Right lobe of liver (tissue), 6 donors: ENCODE measurements around the gene NABP2. TPM values are rescaled to one million over a fixed set of nuclear protein-coding genes. Genes with fewer than 3 reads are reported as not detected.

Source experiments
- ATAC-seq, 4 donors: fragments of 200-7000 bp; cut with Tn5 transposase; one replicate each; pipeline ENCODE4 v1.9.1; 2020; ENCODE audit warnings: mild to moderate bottlenecking in 4 of 4, moderate library complexity in 4 of 4
- DNase-seq, 3 donors: peaks; one replicate each; pipeline ENCODE4 v3.0.0-alpha.2; 2020
- H3K27ac ChIP-seq, 3 donors: fragments of 200-600 bp; one replicate each; pipeline ENCODE4 v1.8.0; 2022
- H3K27me3 ChIP-seq, 2 donors: fragments of 200-600 bp; one replicate each; pipeline ENCODE4 v1.8.0; 2022
- H3K36me3 ChIP-seq, 4 donors: fragments of 200-600 bp; sonication (generic) in 1 of 4; one replicate each; pipeline versions ENCODE4 v1.5.1 to v1.8.0; 2017 to 2022; ENCODE audit warnings: control low read depth in 1 of 4
- H3K4me1 ChIP-seq, 4 donors: fragments of 200-600 bp; sonication (generic) in 1 of 4; one replicate each; pipeline versions ENCODE4 v1.5.1 to v1.8.0; 2017 to 2022; ENCODE audit warnings: control low read depth in 1 of 4
- H3K4me3 ChIP-seq, 3 donors: fragments of 200-600 bp; one replicate each; pipeline ENCODE4 v1.8.0; 2022
- H3K9me3 ChIP-seq, 4 donors: fragments of 200-600 bp; sonication (generic) in 1 of 4; one replicate each; pipeline versions ENCODE4 v1.5.1 to v1.8.0; 2017 to 2022; ENCODE audit warnings: control low read depth in 1 of 4
- CTCF ChIP-seq, 4 donors: fragments of 200-600 bp in 3 of 4; fragments of 450-650 bp in 1 of 4; IDR thresholded peaks; one replicate each; pipeline versions ENCODE4 v1.5.1 to v1.8.0; 2016 to 2022; ENCODE audit warnings: antibody characterized with exemption in 4 of 4, mild to moderate bottlenecking in 2 of 4
- POLR2A ChIP-seq: fragments of 450-650 bp; IDR thresholded peaks from one replicate; pipeline ENCODE4 v1.6.1; 2017; ENCODE audit warnings: antibody characterized with exemption, mild to moderate bottlenecking
- WGBS: methylation state at CpG from one replicate; pipeline ENCODE4 v1.1.6; 2018; ENCODE audit warnings: low coverage, low lambda C conversion rate; ENCODE audit not compliant: insufficient coverage; ENCODE audit errors: missing lambda C conversion rate; 5-methylcytosine and 5-hydroxymethylcytosine counted together
- intact Hi-C, 2 donors: fragments of 100-400 bp; cut with DNase I; formaldehyde crosslinking; loops; one replicate each; pipeline versions ENCODE4 v1.11.2 to v1.14.1; 2022
- total RNA-seq, 6 experiments: library from RNA; depleted of rRNA in 2 of 6; stranded (reverse); fragments of >200 nt in 2 of 6; fragmentation: NEBNext Ultra II Directional in 3 of 6; extraction: Animal tissue kit (Norgen Biotek cat#: 25700) in 3 of 6; gene quantifications; one replicate each; pipeline versions ENCODE4 v1.1.0 to v1.2.4, GENCODE V29; 2016 to 2023
- donor health status: DM: no; HTN: yes; CAD: no.
- donor health status: DM: no; HTN: no; CAD: no.
- donor health status: DM: no; HTN: no; CAD: no.
- donor health status: DM: no; HTN: yes; CAD: no.
- donor health status: DM: no; HTN: yes; CAD: no.

The NABP2 gene
- total RNA-seq, 6 experiments from 2014 or later, result 10.3 to 24.3 (median 14.8) TPM

- Histone ChIP-seq H3K27ac (no peak overlapping the region), H3K4me1 (no peaks in the 10 kb centered on the region), H3K27me3 (no peaks in the 10 kb centered on the region), H3K36me3 (peaks cover 0 to 88% (median 38%) of the 10 kb centered on the region in 4 donors), H3K9me3 (no peaks in the 10 kb centered on the region), H3K4me3 (no peak overlapping the region)
- ATAC-seq (no peak), DNase-seq (peak in 1 of 3 donors; percentile 46)
- WGBS, result 97% methylated on average over 11 of the region's 16 CpGs
- intact Hi-C loops, result no loop called here
- no peak for TF ChIP-seq POLR2A
- TF ChIP-seq CTCF (IDR thresholded peaks at IDR 0.05), result no peak
Observed at GRCh38 chr12:56247923-56248322, 23.8 kb downstream of the NABP2 start.

- Histone ChIP-seq H3K27me3 (no peaks in the 10 kb centered on the region), H3K4me3 (no peak overlapping the region), H3K36me3 (peaks cover 0 to 90% (median 40%) of the 10 kb centered on the region in 4 donors), H3K4me1 (no peaks in the 10 kb centered on the region), H3K27ac (no peak overlapping the region), H3K9me3 (no peaks in the 10 kb centered on the region)
- ATAC-seq (no peak), DNase-seq (peak in 1 of 3 donors; percentile 36)
- TF ChIP-seq CTCF (IDR thresholded peaks at IDR 0.05) (no peak), POLR2A (no peak)
- intact Hi-C loops, result no loop called here
- whole genome bisulfite sequencing, result 94% methylated on average over 3 of the region's 8 CpGs
Observed at GRCh38 chr12:56248711-56249110, 24.6 kb downstream of the NABP2 start.

- DNase-seq (peak in 1 of 3 donors; percentile 1), ATAC-seq (no peak)
- Histone ChIP-seq H3K4me3 (no peak overlapping the region), H3K27ac (no peak overlapping the region), H3K9me3 (no peaks in the 10 kb centered on the region), H3K36me3 (peaks cover 0 to 85% (median 29%) of the 10 kb centered on the region in 4 donors), H3K27me3 (no peaks in the 10 kb centered on the region), H3K4me1 (peaks cover 0 to 10% (median 5%) of the 10 kb centered on the region in 4 donors)
- intact Hi-C loops, result no loop called here
- WGBS, result 100% methylated on average over 1 of the region's 3 CpGs
- no peak for TF ChIP-seq CTCF (IDR thresholded peaks at IDR 0.05)
- no peak for TF ChIP-seq POLR2A
Observed at GRCh38 chr12:56252649-56253048, 28.5 kb downstream of the NABP2 start.

GRCh38 chr12:56253091-56253490, 28.9 kb downstream of the NABP2 start:
- WGBS, result no CpG with 5 or more reads among the region's 11 CpGs
- Histone ChIP-seq H3K27ac (no peak overlapping the region), H3K4me1 (peaks cover 0 to 10% (median 5%) of the 10 kb centered on the region in 4 donors), H3K27me3 (no peaks in the 10 kb centered on the region), H3K9me3 (no peaks in the 10 kb centered on the region), H3K36me3 (peaks cover 0 to 80% (median 27%) of the 10 kb centered on the region in 4 donors), H3K4me3 (no peak overlapping the region)
- intact Hi-C loops, result no loop called here
- DNase-seq, result peak in 1 of 3 donors; percentile 38
- ATAC-seq, result no peak
- no peak for TF ChIP-seq CTCF (IDR thresholded peaks at IDR 0.05)
- no peak for TF ChIP-seq POLR2A

- Histone ChIP-seq H3K36me3 (peaks cover 0 to 57% (median 22%) of the 10 kb centered on the region in 4 donors), H3K27ac (no peak overlapping the region), H3K4me3 (no peak overlapping the region), H3K27me3 (no peaks in the 10 kb centered on the region), H3K9me3 (no peaks in the 10 kb centered on the region), H3K4me1 (peaks cover 0 to 15% (median 7%) of the 10 kb centered on the region in 4 donors)
- WGBS, result 100% methylated on average over 2 of the region's 7 CpGs
- peak in 1 of 3 donors; percentile 46 for DNase-seq
- no peak for TF ChIP-seq CTCF (IDR thresholded peaks at IDR 0.05)
- no peak for TF ChIP-seq POLR2A
- no peak for ATAC-seq
- intact Hi-C loops, result no loop called here
Observed at GRCh38 chr12:56255671-56256070, 31.5 kb downstream of the NABP2 start.
